ENCODE results near the gene APOA1. TPM values are rescaled to one million over a fixed set of nuclear protein-coding genes. Genes with fewer than 3 reads are reported as not detected.
A peak's percentile ranks its signal among the peaks of the same experiment; 100 is the strongest.

APOA1 gene
- total RNA-seq, 1 experiment from 2014 or later, result not detected

- H3K27me3 ChIP-seq (ENCODE audit: insufficient read depth, low read depth), result no peaks in the 10 kb centered on the region
- intact Hi-C loops (cut with micrococcal nuclease; ENCODE audit: unreplicated experiment), result no loop called here
- H3K4me2 ChIP-seq, result no peak overlapping the region
- H3K4me3 ChIP-seq, result no peak overlapping the region
- peaks cover 27% of the 10 kb centered on the region; the same call in 1 of the 2 replicates for H3F3A ChIP-seq (ENCODE audit: insufficient read depth, low read depth)
- POLR2A ChIA-PET (ENCODE audit: unreplicated experiment), result no interaction called here
- peaks cover 19% of the 10 kb centered on the region for H3K4me1 ChIP-seq (replicated peaks; ENCODE audit: insufficient read depth)
- H3K9me2 ChIP-seq (ENCODE audit: insufficient read depth), result no peaks in the 10 kb centered on the region
- CTCF ChIA-PET, result interaction anchor here (0.6 kb wide), 1 partner anchor 287 kb away, joined by 9 read pairs; no protein-coding TSS in a partner anchor
- no peaks in the 10 kb centered on the region for H4K20me1 ChIP-seq (ENCODE audit: insufficient read depth)
- no peaks in the 10 kb centered on the region for H3K79me2 ChIP-seq (ENCODE audit: low read depth)
- no peak overlapping the region for H2AFZ ChIP-seq
- no TSS peak for BruUV-seq (replicated peaks)
- H3K27ac ChIP-seq, result no peak overlapping the region
- H3K9me3 ChIP-seq (ENCODE audit: insufficient read depth, low read depth), result no peaks in the 10 kb centered on the region
- no peak for DNase-seq
- TF ChIP-seq EZH2 (IDR thresholded peaks at IDR 0.05; ENCODE audit: low read depth), result no peak
- peaks cover 12% of the 10 kb centered on the region; the same call in 1 of the 2 replicates for H3K36me3 ChIP-seq (ENCODE audit: low read depth)
Observed at GRCh38 chr11:116856423-116856822, 19.0 kb upstream of the APOA1 start.

GRCh38 chr11:116855413-116855812 lies 18.0 kb upstream of the APOA1 start:
- Histone ChIP-seq H3K4me1 (replicated peaks; ENCODE audit: insufficient read depth) (peaks cover 18% of the 10 kb centered on the region), H3F3A (ENCODE audit: insufficient read depth, low read depth) (peaks cover 23% of the 10 kb centered on the region; the same call in 1 of the 2 replicates), H3K4me3 (no peak overlapping the region), H4K20me1 (ENCODE audit: insufficient read depth) (no peaks in the 10 kb centered on the region), H3K4me2 (no peak overlapping the region), H3K36me3 (ENCODE audit: low read depth) (peaks cover 2% of the 10 kb centered on the region; the same call in 1 of the 2 replicates), H3K9me2 (ENCODE audit: insufficient read depth) (no peaks in the 10 kb centered on the region), H2AFZ (no peak overlapping the region), H3K27me3 (ENCODE audit: insufficient read depth, low read depth) (no peaks in the 10 kb centered on the region), H3K27ac (no peak overlapping the region), H3K9me3 (ENCODE audit: insufficient read depth, low read depth) (no peaks in the 10 kb centered on the region), H3K79me2 (ENCODE audit: low read depth) (no peaks in the 10 kb centered on the region)
- intact Hi-C loops (cut with micrococcal nuclease; ENCODE audit: unreplicated experiment), result no loop called here
- no TSS peak for BruUV-seq (replicated peaks)
- POLR2A ChIA-PET (ENCODE audit: unreplicated experiment), result interaction anchor here (0.6 kb wide), 1 partner anchor 31 kb away, joined by 3 read pairs; no protein-coding TSS in a partner anchor
- DNase-seq, result no peak
- no peak for TF ChIP-seq EZH2 (IDR thresholded peaks at IDR 0.05; ENCODE audit: low read depth)
- TF ChIP-seq, protein P1, sequence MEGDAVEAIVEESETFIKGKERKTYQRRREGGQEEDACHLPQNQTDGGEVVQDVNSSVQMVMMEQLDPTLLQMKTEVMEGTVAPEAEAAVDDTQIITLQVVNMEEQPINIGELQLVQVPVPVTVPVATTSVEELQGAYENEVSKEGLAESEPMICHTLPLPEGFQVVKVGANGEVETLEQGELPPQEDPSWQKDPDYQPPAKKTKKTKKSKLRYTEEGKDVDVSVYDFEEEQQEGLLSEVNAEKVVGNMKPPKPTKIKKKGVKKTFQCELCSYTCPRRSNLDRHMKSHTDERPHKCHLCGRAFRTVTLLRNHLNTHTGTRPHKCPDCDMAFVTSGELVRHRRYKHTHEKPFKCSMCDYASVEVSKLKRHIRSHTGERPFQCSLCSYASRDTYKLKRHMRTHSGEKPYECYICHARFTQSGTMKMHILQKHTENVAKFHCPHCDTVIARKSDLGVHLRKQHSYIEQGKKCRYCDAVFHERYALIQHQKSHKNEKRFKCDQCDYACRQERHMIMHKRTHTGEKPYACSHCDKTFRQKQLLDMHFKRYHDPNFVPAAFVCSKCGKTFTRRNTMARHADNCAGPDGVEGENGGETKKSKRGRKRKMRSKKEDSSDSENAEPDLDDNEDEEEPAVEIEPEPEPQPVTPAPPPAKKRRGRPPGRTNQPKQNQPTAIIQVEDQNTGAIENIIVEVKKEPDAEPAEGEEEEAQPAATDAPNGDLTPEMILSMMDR (conservative IDR thresholded peaks at IDR 0.05), result no peak
- CTCF ChIA-PET, result no interaction called here

DNA sequence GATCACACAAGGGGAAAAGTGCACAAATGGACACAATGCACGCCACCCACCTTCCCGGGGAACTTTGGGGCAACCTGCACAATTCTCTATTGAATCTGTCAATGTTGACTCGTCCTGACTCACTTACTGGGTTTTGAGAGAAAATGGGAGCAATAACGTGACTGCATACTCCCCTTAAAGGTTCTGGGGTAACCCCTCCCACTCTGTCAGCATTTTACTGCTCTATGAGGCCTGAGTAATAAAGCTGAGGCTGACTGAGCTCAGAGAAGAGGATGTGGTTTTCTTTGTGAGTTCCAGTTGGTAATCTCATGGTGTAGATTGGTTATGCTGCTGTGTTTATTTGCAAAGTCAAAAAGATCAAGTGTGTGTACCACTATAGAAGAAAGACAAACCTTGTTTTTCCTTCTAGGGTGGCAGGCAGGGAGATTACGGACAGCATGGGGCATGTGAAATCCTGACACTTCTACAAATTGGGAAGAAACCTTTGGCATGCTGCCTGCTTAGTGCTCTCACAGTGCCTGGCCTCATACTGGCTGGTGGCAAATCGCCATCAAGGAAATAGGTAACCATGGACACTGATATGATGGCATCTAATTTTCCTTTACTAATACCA lies 16.1 kb upstream of the APOA1 start:
- no peak overlapping the region for H2AFZ ChIP-seq
- H3K4me3 ChIP-seq, result no peak overlapping the region
- peak in 1 of 2 experiments; percentile 75 for DNase-seq
- H3K4me2 ChIP-seq, result no peak overlapping the region
- H3K36me3 ChIP-seq (ENCODE audit: low read depth), result no peaks in the 10 kb centered on the region
- intact Hi-C loops (cut with micrococcal nuclease; ENCODE audit: unreplicated experiment), result no loop called here
- ChIA-PET POLR2A (ENCODE audit: unreplicated experiment) (interaction anchor here (0.6 kb wide), 1 partner anchor 326 kb away, joined by 5 read pairs; no protein-coding TSS in a partner anchor), CTCF (no interaction called here)
- H3K79me2 ChIP-seq (ENCODE audit: low read depth), result no peaks in the 10 kb centered on the region
- H3K4me1 ChIP-seq (replicated peaks; ENCODE audit: insufficient read depth), result peaks cover 18% of the 10 kb centered on the region
- H3F3A ChIP-seq (ENCODE audit: insufficient read depth, low read depth), result peaks cover 23% of the 10 kb centered on the region; the same call in 1 of the 2 replicates
- no peaks in the 10 kb centered on the region for H3K27me3 ChIP-seq (ENCODE audit: insufficient read depth, low read depth)
- BruUV-seq (replicated peaks), result no TSS peak
- H3K9me3 ChIP-seq (ENCODE audit: insufficient read depth, low read depth), result no peaks in the 10 kb centered on the region
- no peaks in the 10 kb centered on the region for H4K20me1 ChIP-seq (ENCODE audit: insufficient read depth)
- H3K27ac ChIP-seq, result no peak overlapping the region
- TF ChIP-seq EZH2 (IDR thresholded peaks at IDR 0.05; ENCODE audit: low read depth), result no peak
- TF ChIP-seq, protein P1 (conservative IDR thresholded peaks at IDR 0.05), result no peak
- H3K9me2 ChIP-seq (ENCODE audit: insufficient read depth), result no peaks in the 10 kb centered on the region

All from PC-9 (cell line).